OCI-LY3 (cell line): Measurements from ENCODE around the gene NCOA5.

ENCODE experiments used
- EZH2phosphoT487 ChIP-seq: fragments of 200-600 bp; shearing (Covaris generic); IDR thresholded peaks from 2 replicates; pipeline ENCODE4 v1.6.1; 2018; ENCODE audit warnings: antibody characterized with exemption, mixed run types, low read depth
- TF ChIP-seq, protein P1 (sequence below): fragments of 200-600, 300-600 bp; sonication (generic); IDR thresholded peaks from 2 replicates; pipeline ENCODE4 v1.5.1; 2014; ENCODE audit warnings: antibody characterized with exemption, low read length, low read depth

DNA sequence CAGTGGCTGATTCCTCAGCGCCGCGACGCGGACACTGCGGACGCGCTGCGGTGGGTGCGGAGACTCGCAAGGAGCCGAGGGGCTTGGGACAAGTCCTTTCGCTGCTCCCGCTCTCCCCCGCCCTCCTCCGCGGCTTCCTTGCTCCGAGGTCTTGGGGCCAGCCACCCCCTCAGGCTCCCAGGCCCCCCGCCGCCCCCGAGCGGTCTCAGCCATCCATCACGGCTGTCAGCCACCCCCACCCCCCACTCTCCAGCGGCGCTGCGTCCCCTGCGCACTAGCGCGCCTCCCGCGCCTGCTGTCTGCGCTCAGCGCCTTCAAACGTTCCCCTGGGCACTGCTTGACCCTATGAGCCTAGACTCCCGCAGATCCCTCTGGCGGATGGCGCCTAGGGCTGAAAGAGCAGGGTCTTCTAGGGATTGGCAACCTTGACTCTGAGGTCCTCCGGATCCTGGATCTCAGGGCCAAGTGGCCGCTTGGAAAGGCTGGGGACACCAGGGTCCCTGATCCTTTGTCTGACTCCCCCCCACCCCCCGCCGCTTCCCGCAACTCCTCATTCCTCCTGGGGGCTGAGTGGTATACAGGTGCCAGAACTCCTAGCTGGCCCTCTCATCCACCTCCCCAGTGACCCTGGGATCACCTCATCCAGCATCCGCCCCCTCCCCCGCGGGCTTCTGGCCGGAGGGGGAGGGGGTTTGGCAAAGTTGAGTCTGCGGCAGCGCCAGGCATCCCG lies 59.3 kb downstream of the NCOA5 start:
- TF ChIP-seq, protein P1, sequence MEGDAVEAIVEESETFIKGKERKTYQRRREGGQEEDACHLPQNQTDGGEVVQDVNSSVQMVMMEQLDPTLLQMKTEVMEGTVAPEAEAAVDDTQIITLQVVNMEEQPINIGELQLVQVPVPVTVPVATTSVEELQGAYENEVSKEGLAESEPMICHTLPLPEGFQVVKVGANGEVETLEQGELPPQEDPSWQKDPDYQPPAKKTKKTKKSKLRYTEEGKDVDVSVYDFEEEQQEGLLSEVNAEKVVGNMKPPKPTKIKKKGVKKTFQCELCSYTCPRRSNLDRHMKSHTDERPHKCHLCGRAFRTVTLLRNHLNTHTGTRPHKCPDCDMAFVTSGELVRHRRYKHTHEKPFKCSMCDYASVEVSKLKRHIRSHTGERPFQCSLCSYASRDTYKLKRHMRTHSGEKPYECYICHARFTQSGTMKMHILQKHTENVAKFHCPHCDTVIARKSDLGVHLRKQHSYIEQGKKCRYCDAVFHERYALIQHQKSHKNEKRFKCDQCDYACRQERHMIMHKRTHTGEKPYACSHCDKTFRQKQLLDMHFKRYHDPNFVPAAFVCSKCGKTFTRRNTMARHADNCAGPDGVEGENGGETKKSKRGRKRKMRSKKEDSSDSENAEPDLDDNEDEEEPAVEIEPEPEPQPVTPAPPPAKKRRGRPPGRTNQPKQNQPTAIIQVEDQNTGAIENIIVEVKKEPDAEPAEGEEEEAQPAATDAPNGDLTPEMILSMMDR: no peak
- no peak for TF ChIP-seq EZH2phosphoT487
